C4-2B (cell line): ENCODE measurements around the gene NECAB3.

Experiments used
- CTCF ChIP-seq: fragments of 450-650 bp; conservative IDR thresholded peaks from 2 replicates; pipeline ENCODE4 v1.5.1; 2017; ENCODE audit warnings: mild to moderate bottlenecking
- ZFX ChIP-seq: fragments of 450-650 bp; IDR thresholded peaks from 2 replicates; pipeline ENCODE4 v1.6.1; 2017

GRCh38 chr20:33611106-33611505 lies 63.1 kb downstream of the NECAB3 start:
- TF ChIP-seq CTCF (no peak), ZFX (no peak)
